Kidney epithelial cell (primary cell): ENCODE data around the gene MMEL1. TPM values are rescaled to one million over a fixed set of nuclear protein-coding genes. Genes with fewer than 3 reads are reported as not detected.

Experiments
- DNase-seq: peaks from one replicate; pipeline ENCODE4 v3.0.0-alpha.2; 2010; ENCODE audit warnings: low read depth
- H3K27me3 ChIP-seq: 2 replicates; pipeline ENCODE4 v1.6.0; 2011; ENCODE audit warnings: low read length; ENCODE audit not compliant: control insufficient read depth, insufficient read depth
- H3K36me3 ChIP-seq: 2 replicates; pipeline ENCODE4 v1.5.1; 2011; ENCODE audit warnings: low read length; ENCODE audit not compliant: control insufficient read depth, insufficient read depth
- H3K4me3 ChIP-seq: 2 replicates; pipeline ENCODE4 v1.5.1; 2011; ENCODE audit warnings: low read depth, mild to moderate bottlenecking, control low read depth, low read length
- CTCF ChIP-seq: IDR thresholded peaks from 2 replicates; pipeline ENCODE4 v1.5.1; 2011; ENCODE audit warnings: mild to moderate bottlenecking, moderate library complexity, low read length, control low read depth, inconsistent platforms; ENCODE audit not compliant: insufficient read depth, poor library complexity, severe bottlenecking
- total RNA-seq: library from RNA; depleted of rRNA; stranded (reverse); fragments of >200 nt; gene quantifications from 2 replicates; pipeline ENCODE4 v1.2.3, GENCODE V29; 2015

Gene MMEL1
- total RNA-seq, 1 donor from 2014 or later = not detected

- Histone ChIP-seq H3K4me3 (no peak overlapping the region), H3K36me3 (no peaks in the 10 kb centered on the region), H3K27me3 (peaks cover 3% of the 10 kb centered on the region)
- TF ChIP-seq CTCF = no peak
- no peak for DNase-seq
These were observed 41.6 kb downstream of the MMEL1 start for GRCh38 chr1:2591233-2591580.

GRCh38 chr1:2590233-2591141 is 42.3 kb downstream of the MMEL1 start:
- TF ChIP-seq CTCF = no peak
- no peak for DNase-seq
- Histone ChIP-seq H3K27me3 (peaks cover 3% of the 10 kb centered on the region), H3K36me3 (no peaks in the 10 kb centered on the region), H3K4me3 (no peak overlapping the region)

- DNase-seq = no peak
- Histone ChIP-seq H3K27me3 (peaks cover 3% of the 10 kb centered on the region), H3K36me3 (no peaks in the 10 kb centered on the region), H3K4me3 (no peak overlapping the region)
- no peak for TF ChIP-seq CTCF
These were observed 43.2 kb downstream of the MMEL1 start for GRCh38 chr1:2589431-2590232.

- no peak for TF ChIP-seq CTCF
- no peaks in the 10 kb centered on the region for H3K36me3 ChIP-seq
- peaks cover 3% of the 10 kb centered on the region for H3K27me3 ChIP-seq
These were observed 44.0 kb downstream of the MMEL1 start for GRCh38 chr1:2588661-2589430.

GRCh38 chr1:2587860-2588571 is 44.8 kb downstream of the MMEL1 start:
- no peak for DNase-seq
- Histone ChIP-seq H3K36me3 (no peaks in the 10 kb centered on the region), H3K27me3 (no peaks in the 10 kb centered on the region), H3K4me3 (no peak overlapping the region)
- TF ChIP-seq CTCF = no peak

More at GRCh38 chr1:2588661-2589430, 44.0 kb downstream of the MMEL1 start:
- no peak overlapping the region for H3K4me3 ChIP-seq
- no peak for DNase-seq
